ENCODE measurements around the gene DTNBP1.

The DTNBP1 gene

GRCh38 chr6:15588971-15589634 lies 73.7 kb downstream of the DTNBP1 start:
- peak; percentile 74 for DNase-seq (ENCODE audit: low read depth)

GRCh38 chr6:15586503-15586902 lies 76.3 kb downstream of the DTNBP1 start:
- no peak for DNase-seq (ENCODE audit: low read depth)

GRCh38 chr6:15585760-15586214 lies 77.0 kb downstream of the DTNBP1 start:
- no peak for DNase-seq (ENCODE audit: low read depth)

GRCh38 chr6:15582499-15582898 lies 80.3 kb downstream of the DTNBP1 start:
- DNase-seq (ENCODE audit: low read depth) = no peak

- DNase-seq (ENCODE audit: low read depth) = no peak
Measured at GRCh38 chr6:15581751-15582150, 81.1 kb downstream of the DTNBP1 start.

GRCh38 chr6:15580326-15580725 lies 82.5 kb downstream of the DTNBP1 start:
- DNase-seq (ENCODE audit: low read depth) = no peak

- DNase-seq (ENCODE audit: low read depth) = no peak
Measured at GRCh38 chr6:15578716-15579391, 84.0 kb downstream of the DTNBP1 start.

- DNase-seq (ENCODE audit: low read depth) = peak; percentile 28
Measured at GRCh38 chr6:15577550-15578171, 85.2 kb downstream of the DTNBP1 start.

- no peak for DNase-seq (ENCODE audit: low read depth)
Measured at GRCh38 chr6:15577106-15577505, 85.7 kb downstream of the DTNBP1 start.

- no peak for DNase-seq (ENCODE audit: low read depth)
Measured at GRCh38 chr6:15575357-15576033, 87.3 kb downstream of the DTNBP1 start.

GRCh38 chr6:15574486-15574885 lies 88.3 kb downstream of the DTNBP1 start:
- no peak for DNase-seq (ENCODE audit: low read depth)

- DNase-seq (ENCODE audit: low read depth) = no peak
Measured at GRCh38 chr6:15574023-15574422, 88.8 kb downstream of the DTNBP1 start.

- no peak for DNase-seq (ENCODE audit: low read depth)
Measured at GRCh38 chr6:15573384-15573783, 89.4 kb downstream of the DTNBP1 start.

GRCh38 chr6:15572296-15573016 lies 90.4 kb downstream of the DTNBP1 start:
- no peak for DNase-seq (ENCODE audit: low read depth)

- DNase-seq (ENCODE audit: low read depth) = no peak
Measured at GRCh38 chr6:15570171-15570570, 92.7 kb downstream of the DTNBP1 start.

GRCh38 chr6:15569035-15569995 lies 93.5 kb downstream of the DTNBP1 start:
- no peak for DNase-seq (ENCODE audit: low read depth)

- DNase-seq (ENCODE audit: low read depth) = no peak
Measured at GRCh38 chr6:15562977-15563376, 99.9 kb downstream of the DTNBP1 start.

- DNase-seq (ENCODE audit: low read depth) = no peak
Measured at GRCh38 chr6:15561447-15562199, 101.2 kb downstream of the DTNBP1 start.

- DNase-seq (ENCODE audit: low read depth) = no peak
Measured at GRCh38 chr6:15560713-15561112, 102.1 kb downstream of the DTNBP1 start.

- DNase-seq (ENCODE audit: low read depth) = no peak
Measured at GRCh38 chr6:15557174-15557573, 105.7 kb downstream of the DTNBP1 start.

All from iris pigment epithelial cell (primary cell).